Glutamatergic neuron (in vitro differentiated cells): ENCODE measurements around the gene TXNRD1. TPM values are rescaled to one million over a fixed set of nuclear protein-coding genes. Genes with fewer than 3 reads are reported as not detected.
A peak's percentile ranks its signal among the peaks of the same experiment; 100 is the strongest.
"Not testable (repeated sequence)": the region's sequence is repeated elsewhere in the genome, so short reads cannot be mapped to it uniquely, and the experiment has no call there.

Source experiments
- DNase-seq: peaks from one replicate; pipeline ENCODE4 v3.0.0; 2022
- H3K27ac Mint-ChIP-seq: one replicate; pipeline ENCODE4 v1.8.0; 2020; ENCODE audit warnings: mild to moderate bottlenecking, mixed read lengths, inconsistent platforms; ENCODE audit not compliant: unreplicated experiment
- H3K27me3 Mint-ChIP-seq: one replicate; pipeline ENCODE4 v1.8.0; 2020; ENCODE audit warnings: mild to moderate bottlenecking, moderate library complexity, mixed read lengths, inconsistent platforms; ENCODE audit not compliant: unreplicated experiment
- H3K36me3 Mint-ChIP-seq: one replicate; pipeline ENCODE4 v1.8.0; 2020; ENCODE audit warnings: mild to moderate bottlenecking, mixed read lengths, inconsistent platforms; ENCODE audit not compliant: unreplicated experiment
- H3K4me1 Mint-ChIP-seq: one replicate; pipeline ENCODE4 v1.8.0; 2020; ENCODE audit warnings: mild to moderate bottlenecking, low read depth, mixed read lengths, inconsistent platforms; ENCODE audit not compliant: unreplicated experiment
- H3K4me3 Mint-ChIP-seq: one replicate; pipeline ENCODE4 v1.8.0; 2020; ENCODE audit warnings: mild to moderate bottlenecking, mixed read lengths, inconsistent platforms; ENCODE audit not compliant: unreplicated experiment
- H3K9me3 Mint-ChIP-seq: one replicate; pipeline ENCODE4 v1.8.0; 2020; ENCODE audit warnings: mild to moderate bottlenecking, moderate library complexity, mixed read lengths, inconsistent platforms; ENCODE audit not compliant: unreplicated experiment
- total RNA-seq: library from RNA; stranded (reverse); fragmentation: NEBNext Ultra II Directional; extraction: Animal tissue kit (Norgen Biotek cat#: 25700); gene quantifications from one replicate; pipeline ENCODE4 v1.2.1, GENCODE V29; 2021; ENCODE audit not compliant: unreplicated experiment
- TF ChIP-seq, protein P1 (sequence below): fragments of 200-600 bp; sonication (generic); IDR thresholded peaks from one replicate; pipeline ENCODE4 v1.5.0; 2021; ENCODE audit not compliant: partially characterized antibody, unreplicated experiment

TXNRD1 gene
- total RNA-seq, 1 donor from 2014 or later: 81.1 TPM

DNA sequence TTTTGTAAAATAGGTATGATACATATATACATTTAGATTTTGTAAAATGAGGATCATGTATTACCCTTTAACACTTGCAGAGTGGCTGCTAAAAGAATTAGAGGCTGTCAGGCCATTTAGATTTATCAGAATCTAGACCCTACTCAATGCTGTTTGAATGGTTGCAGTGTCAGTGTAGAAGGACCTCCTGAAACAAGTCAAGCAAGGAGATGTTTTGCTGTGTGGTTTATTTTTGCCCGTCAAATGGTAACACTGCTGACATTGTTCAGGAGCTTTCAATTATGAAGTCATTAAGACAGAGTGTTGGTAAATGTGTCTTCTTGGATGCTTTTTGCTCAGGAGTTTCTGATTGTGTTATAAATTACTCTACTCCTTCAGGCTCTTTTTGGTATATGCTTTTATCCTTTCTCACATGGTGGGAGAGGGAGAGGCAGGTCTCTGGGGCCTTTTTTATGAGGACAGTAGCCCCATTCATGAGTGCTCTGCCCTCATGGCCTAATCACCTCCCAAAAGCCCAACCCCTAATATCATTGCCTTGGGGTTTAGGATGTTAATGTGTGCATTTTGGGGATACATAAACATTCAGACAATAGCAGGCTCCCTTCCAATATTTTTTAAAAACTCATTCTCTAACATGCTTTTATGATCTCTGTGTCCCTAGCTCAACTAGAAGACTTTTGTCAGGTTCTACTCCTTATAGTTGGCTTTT, 104.5 kb downstream of the TXNRD1 start:
- peaks cover 15% of the 10 kb centered on the region for H3K36me3 Mint-ChIP-seq
- peaks cover 5% of the 10 kb centered on the region for H3K9me3 Mint-ChIP-seq
- TF ChIP-seq, protein P1, sequence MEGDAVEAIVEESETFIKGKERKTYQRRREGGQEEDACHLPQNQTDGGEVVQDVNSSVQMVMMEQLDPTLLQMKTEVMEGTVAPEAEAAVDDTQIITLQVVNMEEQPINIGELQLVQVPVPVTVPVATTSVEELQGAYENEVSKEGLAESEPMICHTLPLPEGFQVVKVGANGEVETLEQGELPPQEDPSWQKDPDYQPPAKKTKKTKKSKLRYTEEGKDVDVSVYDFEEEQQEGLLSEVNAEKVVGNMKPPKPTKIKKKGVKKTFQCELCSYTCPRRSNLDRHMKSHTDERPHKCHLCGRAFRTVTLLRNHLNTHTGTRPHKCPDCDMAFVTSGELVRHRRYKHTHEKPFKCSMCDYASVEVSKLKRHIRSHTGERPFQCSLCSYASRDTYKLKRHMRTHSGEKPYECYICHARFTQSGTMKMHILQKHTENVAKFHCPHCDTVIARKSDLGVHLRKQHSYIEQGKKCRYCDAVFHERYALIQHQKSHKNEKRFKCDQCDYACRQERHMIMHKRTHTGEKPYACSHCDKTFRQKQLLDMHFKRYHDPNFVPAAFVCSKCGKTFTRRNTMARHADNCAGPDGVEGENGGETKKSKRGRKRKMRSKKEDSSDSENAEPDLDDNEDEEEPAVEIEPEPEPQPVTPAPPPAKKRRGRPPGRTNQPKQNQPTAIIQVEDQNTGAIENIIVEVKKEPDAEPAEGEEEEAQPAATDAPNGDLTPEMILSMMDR: no peak
- no peak for DNase-seq
- H3K27ac Mint-ChIP-seq: no peak overlapping the region
- peaks cover 2% of the 10 kb centered on the region for H3K27me3 Mint-ChIP-seq
- H3K4me1 Mint-ChIP-seq: no peaks in the 10 kb centered on the region
- H3K4me3 Mint-ChIP-seq: no peak overlapping the region

DNA sequence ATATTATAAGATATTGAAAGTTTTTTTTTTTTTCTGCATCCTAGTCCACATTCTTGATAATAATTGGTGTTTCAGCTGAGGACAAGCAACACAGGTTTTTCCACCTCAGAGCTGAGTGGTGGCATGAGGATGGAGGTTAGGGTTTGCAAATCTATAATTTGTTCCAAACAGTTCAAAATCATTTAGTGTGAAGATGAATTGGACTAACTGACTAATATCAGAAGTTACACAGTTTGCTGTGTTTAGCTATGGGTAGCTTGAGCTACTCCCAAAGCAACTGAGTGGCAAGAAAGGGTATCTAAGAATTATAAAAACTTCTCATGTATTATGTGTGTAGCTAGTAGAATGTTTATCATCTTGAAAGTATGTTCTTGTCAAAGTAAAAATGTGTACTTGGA, 105.0 kb downstream of the TXNRD1 start:
- Mint-ChIP-seq H3K36me3 (peaks cover 15% of the 10 kb centered on the region), H3K4me1 (no peaks in the 10 kb centered on the region), H3K27me3 (peaks cover 2% of the 10 kb centered on the region), H3K4me3 (no peak overlapping the region), H3K27ac (no peak overlapping the region), H3K9me3 (peaks cover 5% of the 10 kb centered on the region)
- no peak for DNase-seq
- TF ChIP-seq, protein P1: no peak

DNA sequence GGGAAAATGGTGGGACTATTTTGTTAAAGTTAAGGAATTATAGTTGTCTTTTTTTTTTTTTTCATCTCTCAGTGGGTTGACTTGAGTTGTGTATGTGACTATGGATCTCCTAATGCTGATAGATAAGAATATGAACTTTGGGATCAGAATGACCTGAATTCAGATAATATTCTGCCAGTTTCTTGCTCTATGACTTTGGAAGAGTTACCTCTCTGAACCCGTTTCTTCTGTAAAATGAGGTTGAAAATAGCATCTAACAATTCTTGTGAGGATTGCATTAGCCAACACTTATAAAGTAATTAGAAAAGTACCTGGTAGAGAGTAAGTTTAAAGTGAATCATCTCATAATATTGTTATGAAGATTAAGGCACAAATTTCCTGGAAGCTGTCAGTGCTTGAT, 106.4 kb downstream of the TXNRD1 start:
- TF ChIP-seq, protein P1: no peak
- no peaks in the 10 kb centered on the region for H3K4me1 Mint-ChIP-seq
- peak overlapping the region; percentile 57 for H3K27ac Mint-ChIP-seq
- H3K4me3 Mint-ChIP-seq: no peak overlapping the region
- no peak for DNase-seq
- H3K9me3 Mint-ChIP-seq: peaks cover 5% of the 10 kb centered on the region
- H3K36me3 Mint-ChIP-seq: peaks cover 15% of the 10 kb centered on the region
- peaks cover 2% of the 10 kb centered on the region for H3K27me3 Mint-ChIP-seq

DNA sequence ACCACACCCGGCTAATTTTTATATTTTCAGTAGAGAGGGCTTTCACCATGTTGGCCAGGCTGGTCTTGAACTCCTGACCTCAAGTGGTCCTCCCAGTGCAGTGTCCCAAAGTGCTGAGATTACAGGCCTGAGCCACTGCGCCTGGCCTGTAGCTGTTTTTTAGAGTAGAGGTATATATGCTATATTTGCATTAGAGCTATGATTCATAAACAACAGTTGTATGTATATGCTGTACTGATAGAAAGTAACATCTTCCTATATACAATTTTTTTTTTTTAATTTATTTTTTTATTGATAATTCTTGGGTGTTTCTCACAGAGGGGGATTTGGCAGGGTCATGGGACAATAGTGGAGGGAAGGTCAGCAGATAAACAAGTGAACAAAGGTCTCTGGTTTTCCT, 107.0 kb downstream of the TXNRD1 start:
- not testable (repeated sequence) for H3K27me3 Mint-ChIP-seq, H3K9me3 Mint-ChIP-seq, H3K4me1 Mint-ChIP-seq, H3K4me3 Mint-ChIP-seq, DNase-seq
- H3K36me3 Mint-ChIP-seq: peaks cover 15% of the 10 kb centered on the region
- peak overlapping the region; percentile 17 for H3K27ac Mint-ChIP-seq

DNA sequence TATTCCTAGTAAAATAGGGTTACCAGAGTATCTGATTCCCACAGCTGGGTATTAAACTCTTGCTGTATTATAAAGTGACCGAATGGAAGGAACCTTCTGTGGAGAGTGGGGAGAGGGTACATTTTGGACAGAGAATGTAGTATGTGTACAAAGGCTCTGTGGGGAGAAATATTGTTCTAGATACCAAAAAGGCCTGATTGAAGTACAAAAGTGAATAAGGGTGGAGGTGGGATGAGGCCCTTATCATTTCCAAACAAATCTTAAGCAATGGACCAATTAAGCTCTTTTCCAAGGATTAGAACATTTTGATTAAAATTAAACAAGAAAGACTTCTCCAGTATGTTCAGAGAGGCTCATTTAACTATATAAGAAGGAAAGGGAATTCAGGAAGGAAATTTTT, 108.3 kb downstream of the TXNRD1 start:
- DNase-seq: no peak
- H3K27me3 Mint-ChIP-seq: peaks cover 2% of the 10 kb centered on the region
- no peaks in the 10 kb centered on the region for H3K4me1 Mint-ChIP-seq
- no peak overlapping the region for H3K4me3 Mint-ChIP-seq
- TF ChIP-seq, protein P1: no peak
- H3K9me3 Mint-ChIP-seq: peaks cover 5% of the 10 kb centered on the region
- no peak overlapping the region for H3K27ac Mint-ChIP-seq
- peaks cover 15% of the 10 kb centered on the region for H3K36me3 Mint-ChIP-seq

DNA sequence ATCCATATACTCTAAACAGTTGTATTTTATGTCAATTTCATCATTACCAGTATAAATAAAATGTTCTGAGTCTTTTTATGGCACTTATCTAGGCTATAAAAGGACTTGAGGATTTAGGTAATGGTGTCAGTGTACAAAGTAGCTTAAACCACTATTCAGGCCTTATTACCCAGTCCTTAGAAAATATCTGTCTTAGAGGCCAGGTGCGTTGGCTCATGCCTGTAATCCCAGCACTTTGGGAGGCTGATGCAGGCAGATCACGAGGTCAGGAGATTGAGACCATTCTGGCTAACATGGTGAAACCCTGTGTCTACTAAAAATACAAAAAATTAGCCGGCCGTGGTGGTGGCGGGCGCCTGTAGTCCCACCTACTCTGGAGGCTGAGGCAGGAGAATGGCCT, 112.7 kb downstream of the TXNRD1 start:
- not testable (repeated sequence) for H3K4me1 Mint-ChIP-seq, H3K27ac Mint-ChIP-seq, H3K27me3 Mint-ChIP-seq, H3K4me3 Mint-ChIP-seq, H3K9me3 Mint-ChIP-seq, DNase-seq
- peaks cover 12% of the 10 kb centered on the region for H3K36me3 Mint-ChIP-seq
